DND-41 (cell line): ENCODE results near the gene MAEL.

ENCODE experiments used
- EZH2 ChIP-seq: IDR thresholded peaks from 3 replicates; pipeline ENCODE4 v1.6.1; 2012; ENCODE audit warnings: borderline replicate concordance, low read depth, mild to moderate bottlenecking, moderate library complexity, low read length, inconsistent platforms; ENCODE audit not compliant: severe bottlenecking
- TF ChIP-seq, protein P1 (sequence below): IDR thresholded peaks from 2 replicates; pipeline ENCODE4 v1.5.1; 2012; ENCODE audit warnings: borderline replicate concordance, low read length, moderate library complexity, mild to moderate bottlenecking; ENCODE audit not compliant: poor library complexity, severe bottlenecking; ENCODE audit errors: extremely low read depth

DNA sequence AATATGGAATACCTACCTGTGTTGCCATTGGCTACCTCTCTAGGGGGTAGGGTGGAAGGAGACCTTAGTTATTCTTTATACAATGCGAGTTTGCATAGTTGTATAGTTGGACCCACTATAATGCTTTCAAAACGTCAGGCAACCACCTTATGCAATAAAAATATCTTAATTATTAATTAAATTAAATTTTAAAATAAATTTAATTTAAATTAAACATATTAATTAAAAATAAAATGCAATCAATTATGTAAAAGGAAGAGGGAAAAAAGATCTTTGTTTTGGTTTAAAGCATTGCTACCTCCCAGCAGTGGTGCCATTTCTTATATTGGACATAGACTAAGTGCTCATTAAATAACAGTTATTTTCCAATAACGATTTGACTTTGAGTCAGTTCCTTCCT is 78.8 kb downstream of the MAEL start:
- TF ChIP-seq, protein P1, sequence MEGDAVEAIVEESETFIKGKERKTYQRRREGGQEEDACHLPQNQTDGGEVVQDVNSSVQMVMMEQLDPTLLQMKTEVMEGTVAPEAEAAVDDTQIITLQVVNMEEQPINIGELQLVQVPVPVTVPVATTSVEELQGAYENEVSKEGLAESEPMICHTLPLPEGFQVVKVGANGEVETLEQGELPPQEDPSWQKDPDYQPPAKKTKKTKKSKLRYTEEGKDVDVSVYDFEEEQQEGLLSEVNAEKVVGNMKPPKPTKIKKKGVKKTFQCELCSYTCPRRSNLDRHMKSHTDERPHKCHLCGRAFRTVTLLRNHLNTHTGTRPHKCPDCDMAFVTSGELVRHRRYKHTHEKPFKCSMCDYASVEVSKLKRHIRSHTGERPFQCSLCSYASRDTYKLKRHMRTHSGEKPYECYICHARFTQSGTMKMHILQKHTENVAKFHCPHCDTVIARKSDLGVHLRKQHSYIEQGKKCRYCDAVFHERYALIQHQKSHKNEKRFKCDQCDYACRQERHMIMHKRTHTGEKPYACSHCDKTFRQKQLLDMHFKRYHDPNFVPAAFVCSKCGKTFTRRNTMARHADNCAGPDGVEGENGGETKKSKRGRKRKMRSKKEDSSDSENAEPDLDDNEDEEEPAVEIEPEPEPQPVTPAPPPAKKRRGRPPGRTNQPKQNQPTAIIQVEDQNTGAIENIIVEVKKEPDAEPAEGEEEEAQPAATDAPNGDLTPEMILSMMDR, result no peak
- no peak for TF ChIP-seq EZH2
